Measurements from ENCODE around the gene RAF1.

The RAF1 gene

GRCh38 chr3:12574131-12574530 is 89.8 kb downstream of the RAF1 start:
- H3K79me2 ChIP-seq (ENCODE audit: control insufficient read depth, insufficient read depth, low read length) = no peaks in the 10 kb centered on the region
- WGBS (ENCODE audit: extremely low coverage, insufficient coverage, low lambda C conversion rate) = no CpG with 5 or more reads among the region's 6 CpGs
- no peak overlapping the region for H2BK15ac ChIP-seq (replicated peaks; ENCODE audit: low read depth)
- no peak overlapping the region for H3K18ac ChIP-seq (ENCODE audit: low read length)
- H3K9ac ChIP-seq (ENCODE audit: low read length) = no peak overlapping the region
- no peak overlapping the region for H3K4me2 ChIP-seq (ENCODE audit: low read length)
- H4K8ac ChIP-seq (ENCODE audit: low read depth, low read length) = no peak overlapping the region
- H2BK120ac ChIP-seq (ENCODE audit: low read depth, low read length) = no peak overlapping the region
- no peak overlapping the region for H3K27ac ChIP-seq (ENCODE audit: low read depth, low read length)
- no peak overlapping the region for H3K4ac ChIP-seq (ENCODE audit: low read depth, low read length)
- H3K4me1 ChIP-seq (ENCODE audit: control insufficient read depth, low read depth, low read length) = no peaks in the 10 kb centered on the region
- H2AK5ac ChIP-seq (ENCODE audit: low read length) = no peak overlapping the region
- H2BK5ac ChIP-seq (ENCODE audit: low read length) = no peak overlapping the region
- H3K27me3 ChIP-seq (ENCODE audit: insufficient read depth, low read length, poor library complexity) = no peaks in the 10 kb centered on the region
- H3K23ac ChIP-seq (ENCODE audit: low read length) = no peak overlapping the region
- no peak overlapping the region for H3K56ac ChIP-seq (ENCODE audit: low read length)
- no peak overlapping the region for H3K4me3 ChIP-seq (ENCODE audit: low read length)
- H3K79me1 ChIP-seq (ENCODE audit: low read length) = no peaks in the 10 kb centered on the region
- DNase-seq = no peak
- H3K36me3 ChIP-seq (ENCODE audit: control insufficient read depth, insufficient read depth, low read length) = peaks cover 13% of the 10 kb centered on the region
- H4K5ac ChIP-seq (ENCODE audit: low read length) = no peak overlapping the region

- no peak overlapping the region for H2BK5ac ChIP-seq (ENCODE audit: low read length)
- H4K8ac ChIP-seq (ENCODE audit: low read depth, low read length) = no peak overlapping the region
- peak; percentile 53 for DNase-seq
- H3K56ac ChIP-seq (ENCODE audit: low read length) = no peak overlapping the region
- no peak overlapping the region for H3K4me2 ChIP-seq (ENCODE audit: low read length)
- no peak overlapping the region for H3K4ac ChIP-seq (ENCODE audit: low read depth, low read length)
- no peaks in the 10 kb centered on the region for H3K4me1 ChIP-seq (ENCODE audit: control insufficient read depth, low read depth, low read length)
- no peak overlapping the region for H4K5ac ChIP-seq (ENCODE audit: low read length)
- H2AK5ac ChIP-seq (ENCODE audit: low read length) = no peak overlapping the region
- no peak overlapping the region for H3K9ac ChIP-seq (ENCODE audit: low read length)
- H3K23ac ChIP-seq (ENCODE audit: low read length) = no peak overlapping the region
- no peak overlapping the region for H3K18ac ChIP-seq (ENCODE audit: low read length)
- peaks cover 5% of the 10 kb centered on the region for H3K79me2 ChIP-seq (ENCODE audit: control insufficient read depth, insufficient read depth, low read length)
- H3K36me3 ChIP-seq (ENCODE audit: control insufficient read depth, insufficient read depth, low read length) = peaks cover 13% of the 10 kb centered on the region
- H3K27ac ChIP-seq (ENCODE audit: low read depth, low read length) = no peak overlapping the region
- H2BK120ac ChIP-seq (ENCODE audit: low read depth, low read length) = no peak overlapping the region
- H3K4me3 ChIP-seq (ENCODE audit: low read length) = no peak overlapping the region
- peaks cover 4% of the 10 kb centered on the region for H3K79me1 ChIP-seq (ENCODE audit: low read length)
- WGBS (ENCODE audit: extremely low coverage, insufficient coverage, low lambda C conversion rate) = no CpG with 5 or more reads among the region's 11 CpGs
- no peak overlapping the region for H2BK15ac ChIP-seq (replicated peaks; ENCODE audit: low read depth)
- no peaks in the 10 kb centered on the region for H3K27me3 ChIP-seq (ENCODE audit: insufficient read depth, low read length, poor library complexity)
Measured at GRCh38 chr3:12571986-12572385, 91.9 kb downstream of the RAF1 start.

GRCh38 chr3:12569836-12570235 is 94.1 kb downstream of the RAF1 start:
- H3K79me1 ChIP-seq (ENCODE audit: low read length) = peaks cover 9% of the 10 kb centered on the region
- DNase-seq = no peak
- H3K4ac ChIP-seq (ENCODE audit: low read depth, low read length) = no peak overlapping the region
- no peak overlapping the region for H3K27ac ChIP-seq (ENCODE audit: low read depth, low read length)
- H3K56ac ChIP-seq (ENCODE audit: low read length) = no peak overlapping the region
- no peaks in the 10 kb centered on the region for H3K4me1 ChIP-seq (ENCODE audit: control insufficient read depth, low read depth, low read length)
- H4K8ac ChIP-seq (ENCODE audit: low read depth, low read length) = no peak overlapping the region
- peaks cover 10% of the 10 kb centered on the region for H3K36me3 ChIP-seq (ENCODE audit: control insufficient read depth, insufficient read depth, low read length)
- H3K4me3 ChIP-seq (ENCODE audit: low read length) = no peak overlapping the region
- no peak overlapping the region for H2AK5ac ChIP-seq (ENCODE audit: low read length)
- H2BK5ac ChIP-seq (ENCODE audit: low read length) = no peak overlapping the region
- no peak overlapping the region for H4K5ac ChIP-seq (ENCODE audit: low read length)
- no CpG with 5 or more reads among the region's 6 CpGs for WGBS (ENCODE audit: extremely low coverage, insufficient coverage, low lambda C conversion rate)
- no peak overlapping the region for H2BK120ac ChIP-seq (ENCODE audit: low read depth, low read length)
- no peak overlapping the region for H3K18ac ChIP-seq (ENCODE audit: low read length)
- peaks cover 17% of the 10 kb centered on the region for H3K79me2 ChIP-seq (ENCODE audit: control insufficient read depth, insufficient read depth, low read length)
- H2BK15ac ChIP-seq (replicated peaks; ENCODE audit: low read depth) = no peak overlapping the region
- no peaks in the 10 kb centered on the region for H3K27me3 ChIP-seq (ENCODE audit: insufficient read depth, low read length, poor library complexity)
- no peak overlapping the region for H3K4me2 ChIP-seq (ENCODE audit: low read length)
- H3K23ac ChIP-seq (ENCODE audit: low read length) = no peak overlapping the region
- H3K9ac ChIP-seq (ENCODE audit: low read length) = no peak overlapping the region

GRCh38 chr3:12568747-12569146 is 95.2 kb downstream of the RAF1 start:
- no peak overlapping the region for H2AK5ac ChIP-seq (ENCODE audit: low read length)
- H3K27ac ChIP-seq (ENCODE audit: low read depth, low read length) = no peak overlapping the region
- no peak overlapping the region for H2BK120ac ChIP-seq (ENCODE audit: low read depth, low read length)
- H3K4ac ChIP-seq (ENCODE audit: low read depth, low read length) = no peak overlapping the region
- H3K27me3 ChIP-seq (ENCODE audit: insufficient read depth, low read length, poor library complexity) = no peaks in the 10 kb centered on the region
- no peak overlapping the region for H3K4me3 ChIP-seq (ENCODE audit: low read length)
- H3K79me1 ChIP-seq (ENCODE audit: low read length) = peaks cover 12% of the 10 kb centered on the region
- peaks cover 22% of the 10 kb centered on the region for H3K79me2 ChIP-seq (ENCODE audit: control insufficient read depth, insufficient read depth, low read length)
- no peaks in the 10 kb centered on the region for H3K4me1 ChIP-seq (ENCODE audit: control insufficient read depth, low read depth, low read length)
- H3K36me3 ChIP-seq (ENCODE audit: control insufficient read depth, insufficient read depth, low read length) = peaks cover 7% of the 10 kb centered on the region
- H4K5ac ChIP-seq (ENCODE audit: low read length) = no peak overlapping the region
- H3K9ac ChIP-seq (ENCODE audit: low read length) = no peak overlapping the region
- no peak overlapping the region for H3K4me2 ChIP-seq (ENCODE audit: low read length)
- no peak overlapping the region for H3K56ac ChIP-seq (ENCODE audit: low read length)
- H3K23ac ChIP-seq (ENCODE audit: low read length) = no peak overlapping the region
- no CpG with 5 or more reads among the region's 3 CpGs for WGBS (ENCODE audit: extremely low coverage, insufficient coverage, low lambda C conversion rate)
- H3K18ac ChIP-seq (ENCODE audit: low read length) = no peak overlapping the region
- H4K8ac ChIP-seq (ENCODE audit: low read depth, low read length) = no peak overlapping the region
- no peak overlapping the region for H2BK5ac ChIP-seq (ENCODE audit: low read length)
- no peak for DNase-seq
- H2BK15ac ChIP-seq (replicated peaks; ENCODE audit: low read depth) = no peak overlapping the region

- H3K4ac ChIP-seq (ENCODE audit: low read depth, low read length) = no peak overlapping the region
- no peak for DNase-seq
- H3K9ac ChIP-seq (ENCODE audit: low read length) = no peak overlapping the region
- no peak overlapping the region for H4K8ac ChIP-seq (ENCODE audit: low read depth, low read length)
- H3K36me3 ChIP-seq (ENCODE audit: control insufficient read depth, insufficient read depth, low read length) = peaks cover 4% of the 10 kb centered on the region
- no peaks in the 10 kb centered on the region for H3K27me3 ChIP-seq (ENCODE audit: insufficient read depth, low read length, poor library complexity)
- no peak overlapping the region for H3K4me3 ChIP-seq (ENCODE audit: low read length)
- H3K79me1 ChIP-seq (ENCODE audit: low read length) = peaks cover 14% of the 10 kb centered on the region
- H2BK5ac ChIP-seq (ENCODE audit: low read length) = no peak overlapping the region
- H2BK120ac ChIP-seq (ENCODE audit: low read depth, low read length) = no peak overlapping the region
- H3K79me2 ChIP-seq (ENCODE audit: control insufficient read depth, insufficient read depth, low read length) = peaks cover 33% of the 10 kb centered on the region
- no peak overlapping the region for H3K27ac ChIP-seq (ENCODE audit: low read depth, low read length)
- no peak overlapping the region for H3K4me2 ChIP-seq (ENCODE audit: low read length)
- H3K56ac ChIP-seq (ENCODE audit: low read length) = no peak overlapping the region
- H2BK15ac ChIP-seq (replicated peaks; ENCODE audit: low read depth) = no peak overlapping the region
- H3K4me1 ChIP-seq (ENCODE audit: control insufficient read depth, low read depth, low read length) = no peaks in the 10 kb centered on the region
- H4K5ac ChIP-seq (ENCODE audit: low read length) = no peak overlapping the region
- no peak overlapping the region for H3K18ac ChIP-seq (ENCODE audit: low read length)
- H3K23ac ChIP-seq (ENCODE audit: low read length) = no peak overlapping the region
- no peak overlapping the region for H2AK5ac ChIP-seq (ENCODE audit: low read length)
Measured at GRCh38 chr3:12566976-12567375, 96.9 kb downstream of the RAF1 start.

GRCh38 chr3:12562451-12562850 is 101.5 kb downstream of the RAF1 start:
- peaks cover 18% of the 10 kb centered on the region for H3K79me1 ChIP-seq (ENCODE audit: low read length)
- H3K4ac ChIP-seq (ENCODE audit: low read depth, low read length) = no peak overlapping the region
- no peaks in the 10 kb centered on the region for H3K27me3 ChIP-seq (ENCODE audit: insufficient read depth, low read length, poor library complexity)
- no peak overlapping the region for H3K56ac ChIP-seq (ENCODE audit: low read length)
- no peak overlapping the region for H3K4me2 ChIP-seq (ENCODE audit: low read length)
- H3K36me3 ChIP-seq (ENCODE audit: control insufficient read depth, insufficient read depth, low read length) = no peaks in the 10 kb centered on the region
- no peak for DNase-seq
- no peak overlapping the region for H2BK5ac ChIP-seq (ENCODE audit: low read length)
- no peak overlapping the region for H3K27ac ChIP-seq (ENCODE audit: low read depth, low read length)
- no peak overlapping the region for H3K18ac ChIP-seq (ENCODE audit: low read length)
- no peak overlapping the region for H3K4me3 ChIP-seq (ENCODE audit: low read length)
- peaks cover 2% of the 10 kb centered on the region for H3K4me1 ChIP-seq (ENCODE audit: control insufficient read depth, low read depth, low read length)
- no peak overlapping the region for H2BK15ac ChIP-seq (replicated peaks; ENCODE audit: low read depth)
- no peak overlapping the region for H4K8ac ChIP-seq (ENCODE audit: low read depth, low read length)
- no peak overlapping the region for H2BK120ac ChIP-seq (ENCODE audit: low read depth, low read length)
- H3K79me2 ChIP-seq (ENCODE audit: control insufficient read depth, insufficient read depth, low read length) = peaks cover 72% of the 10 kb centered on the region
- H4K5ac ChIP-seq (ENCODE audit: low read length) = no peak overlapping the region
- no CpG with 5 or more reads among the region's 1 CpG for WGBS (ENCODE audit: extremely low coverage, insufficient coverage, low lambda C conversion rate)
- H3K9ac ChIP-seq (ENCODE audit: low read length) = no peak overlapping the region
- no peak overlapping the region for H2AK5ac ChIP-seq (ENCODE audit: low read length)
- H3K23ac ChIP-seq (ENCODE audit: low read length) = no peak overlapping the region
